GM18858 (cell line): ENCODE measurements around the gene COX7A2L.
"Not testable (repeated sequence)": the region's sequence is repeated elsewhere in the genome, so short reads cannot be mapped to it uniquely, and the experiment has no call there.

Source experiments
- ATAC-seq: cut with Tn5 transposase; IDR thresholded peaks from one replicate; pipeline ENCODE4 v1.9.1; 2021; ENCODE audit not compliant: unreplicated experiment

COX7A2L gene, protein sequence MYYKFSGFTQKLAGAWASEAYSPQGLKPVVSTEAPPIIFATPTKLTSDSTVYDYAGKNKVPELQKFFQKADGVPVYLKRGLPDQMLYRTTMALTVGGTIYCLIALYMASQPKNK

DNA sequence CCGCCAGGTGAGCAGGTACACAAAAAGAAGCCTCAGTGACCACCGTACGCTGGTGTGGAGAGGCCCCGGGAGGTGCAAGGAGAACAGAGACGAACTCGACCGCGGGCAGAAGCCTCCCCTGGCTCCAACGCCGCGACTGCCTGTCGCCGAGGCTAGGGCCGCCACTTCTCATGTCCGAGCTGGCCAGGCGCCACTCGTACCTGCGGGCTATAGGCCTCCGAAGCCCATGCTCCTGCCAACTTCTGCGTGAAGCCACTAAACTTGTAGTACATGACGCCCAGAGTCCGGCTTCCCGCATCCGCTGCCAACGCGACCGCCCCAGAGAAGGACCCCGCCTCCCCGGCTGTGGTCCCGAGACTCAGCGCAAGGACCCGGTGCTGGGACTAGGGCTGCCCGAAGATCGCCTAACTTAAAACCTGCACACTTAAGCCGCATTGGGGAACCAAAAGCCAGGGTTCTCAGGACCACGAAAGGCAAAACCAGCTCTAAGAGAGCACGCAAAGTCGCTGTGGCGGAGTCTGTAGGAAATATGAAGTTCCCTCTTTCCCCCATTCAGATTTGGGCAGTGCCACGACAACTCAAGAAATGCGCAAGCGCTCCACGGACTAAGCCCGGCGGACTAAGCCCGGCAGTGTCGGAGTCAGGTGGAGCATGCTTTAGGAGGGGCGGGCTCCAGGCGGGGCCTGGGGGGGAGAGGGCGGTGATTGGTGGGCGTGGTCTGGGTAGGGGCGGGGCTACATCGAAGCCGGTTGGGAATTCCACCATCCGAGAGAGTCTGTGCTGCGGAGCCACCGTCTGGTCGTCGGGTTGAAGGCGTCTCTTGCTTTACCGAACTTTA, at the start of gene COX7A2L:
Gene COX7A2L (minus strand): TSS at position 328 of the 838 bp plus-strand sequence. CDS start 56 bp downstream, at position 272.
- peak; percentile 77 for ATAC-seq

DNA sequence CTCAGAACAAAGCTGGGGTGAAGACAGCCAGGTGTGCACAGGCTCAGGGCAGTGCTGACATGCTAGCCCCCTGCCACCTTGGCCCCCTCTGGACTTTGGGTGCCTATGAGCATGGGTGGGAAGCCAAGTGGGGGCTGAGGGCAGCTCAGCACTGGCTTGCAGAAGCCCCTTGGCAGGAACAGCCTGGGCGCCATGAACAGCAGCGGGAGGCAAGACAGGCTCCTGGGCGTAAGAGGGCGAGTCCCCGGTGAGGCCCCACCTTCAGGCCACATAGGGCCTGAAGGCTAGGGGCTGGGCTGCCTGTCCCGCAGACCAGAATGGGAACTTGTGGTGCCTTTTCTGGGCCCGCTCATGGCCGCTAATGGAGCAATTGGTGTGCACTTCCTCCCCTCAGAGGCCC, 47.0 kb upstream of the COX7A2L start:
- no peak for ATAC-seq

DNA sequence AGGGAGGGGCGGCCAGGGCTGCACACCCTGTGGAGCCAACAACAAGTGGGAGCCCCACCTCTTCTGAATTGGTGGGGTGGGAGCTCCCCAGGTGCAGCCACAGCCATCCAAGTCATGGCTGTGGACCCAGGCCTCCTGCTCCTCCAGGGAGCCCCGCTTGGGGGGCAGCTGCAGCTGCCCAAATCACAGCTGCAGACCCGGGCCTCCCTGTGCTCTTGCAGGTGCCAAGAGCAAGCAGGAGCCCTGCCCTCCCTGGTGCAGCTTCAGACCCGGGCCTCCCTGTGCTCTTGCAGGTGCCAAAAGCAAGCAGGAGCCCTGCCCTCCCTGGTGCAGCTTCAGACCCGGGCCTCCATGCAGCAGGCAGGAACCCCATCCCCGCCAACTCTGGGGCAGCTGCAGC, 46.5 kb upstream of the COX7A2L start:
- no peak for ATAC-seq

DNA sequence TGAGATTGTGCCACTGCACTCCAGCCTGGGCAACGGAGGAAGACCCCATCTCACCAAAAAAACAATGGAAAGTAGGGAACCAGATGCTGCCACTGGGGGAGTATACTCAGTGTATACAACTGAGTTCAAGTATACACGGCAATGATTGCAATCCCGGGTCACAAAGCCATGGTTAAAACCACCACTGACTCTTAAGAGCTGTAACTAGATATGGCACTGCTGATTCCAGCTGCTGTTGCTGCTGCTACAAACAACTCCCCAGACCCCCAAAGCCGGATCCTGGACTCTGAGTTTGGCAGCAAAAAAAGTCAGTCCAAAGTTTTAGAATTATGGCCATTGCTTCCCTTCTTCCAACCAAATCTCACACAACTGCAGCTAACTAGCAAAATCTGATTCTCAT, 43.7 kb upstream of the COX7A2L start:
- ATAC-seq: no peak

DNA sequence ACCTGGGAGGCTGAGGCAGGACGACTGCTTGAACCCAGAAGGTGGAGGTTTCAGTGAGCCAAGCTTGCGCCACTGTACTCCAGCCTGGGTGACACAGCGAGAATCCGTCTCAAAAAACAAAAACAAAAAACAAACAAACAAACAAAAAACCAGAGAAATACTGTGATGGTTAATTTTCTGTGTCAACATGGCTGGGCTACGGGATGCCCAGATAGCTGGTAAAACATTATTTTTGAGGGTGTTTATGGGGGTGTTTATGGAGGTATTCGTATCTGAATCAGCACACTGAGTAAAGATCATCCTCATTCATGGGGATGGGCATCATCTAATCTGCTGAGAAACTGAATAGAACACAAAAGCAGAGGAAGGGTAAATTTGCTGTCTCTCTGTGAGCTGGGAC, 40.8 kb upstream of the COX7A2L start:
- no peak for ATAC-seq

DNA sequence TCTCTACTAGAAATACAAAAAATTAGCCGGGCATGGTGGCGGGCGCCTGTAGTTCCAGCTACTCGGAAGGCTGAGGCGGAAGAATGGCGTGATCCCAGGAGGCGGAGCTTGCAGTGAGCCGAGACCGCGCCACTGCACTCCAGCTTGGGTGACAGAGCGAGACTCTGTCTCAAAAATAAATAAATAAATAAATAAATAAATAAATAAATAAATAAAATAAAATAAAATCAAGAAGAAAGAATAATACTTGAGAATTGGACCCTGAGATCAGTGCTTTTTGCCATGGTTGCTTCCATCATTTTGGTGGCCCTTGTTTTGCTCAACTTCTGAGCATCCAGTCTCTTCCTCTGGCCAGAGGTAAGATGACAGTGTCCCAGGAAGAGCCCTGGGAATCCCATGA, 37.0 kb upstream of the COX7A2L start:
- not testable (repeated sequence) for ATAC-seq

DNA sequence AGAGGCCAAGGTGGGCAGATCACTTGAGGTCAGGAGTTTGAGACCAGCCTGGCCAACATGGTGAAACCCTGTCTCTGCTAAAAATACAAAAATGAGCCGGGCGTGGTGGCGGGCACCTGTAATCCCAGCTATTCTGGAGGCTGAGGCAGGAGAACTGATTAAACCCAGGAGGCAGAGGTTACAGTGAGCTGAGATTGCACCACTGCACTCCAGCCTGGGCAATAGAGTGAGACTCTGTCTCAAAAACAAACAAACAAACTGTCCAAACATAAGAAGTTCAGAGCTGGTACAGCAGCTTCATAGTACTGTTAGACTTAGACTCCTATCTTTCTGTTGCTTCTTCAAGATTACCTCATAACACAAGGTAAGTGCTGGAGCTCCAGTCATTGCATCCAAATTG, 32.3 kb upstream of the COX7A2L start:
- ATAC-seq: not testable (repeated sequence)

DNA sequence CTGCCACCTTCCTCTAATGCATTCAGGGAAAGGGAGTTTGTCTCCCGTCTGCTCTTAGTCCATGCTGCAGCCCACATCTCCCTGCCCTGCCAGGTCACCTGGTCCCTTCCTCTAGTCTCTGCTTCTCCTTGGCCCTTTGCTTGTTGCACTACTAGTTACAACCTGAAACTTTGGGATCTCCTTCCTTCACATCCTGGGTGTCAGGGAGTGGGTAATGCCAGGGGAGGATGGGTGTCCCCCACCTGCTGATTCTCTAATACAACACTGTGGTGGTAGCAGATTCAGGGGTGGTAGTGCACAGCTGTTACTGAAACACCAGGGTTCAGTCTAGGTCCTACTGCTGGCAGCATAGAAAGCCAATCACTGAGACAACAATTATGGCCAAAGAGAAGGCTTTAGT, 31.2 kb upstream of the COX7A2L start:
- no peak for ATAC-seq

DNA sequence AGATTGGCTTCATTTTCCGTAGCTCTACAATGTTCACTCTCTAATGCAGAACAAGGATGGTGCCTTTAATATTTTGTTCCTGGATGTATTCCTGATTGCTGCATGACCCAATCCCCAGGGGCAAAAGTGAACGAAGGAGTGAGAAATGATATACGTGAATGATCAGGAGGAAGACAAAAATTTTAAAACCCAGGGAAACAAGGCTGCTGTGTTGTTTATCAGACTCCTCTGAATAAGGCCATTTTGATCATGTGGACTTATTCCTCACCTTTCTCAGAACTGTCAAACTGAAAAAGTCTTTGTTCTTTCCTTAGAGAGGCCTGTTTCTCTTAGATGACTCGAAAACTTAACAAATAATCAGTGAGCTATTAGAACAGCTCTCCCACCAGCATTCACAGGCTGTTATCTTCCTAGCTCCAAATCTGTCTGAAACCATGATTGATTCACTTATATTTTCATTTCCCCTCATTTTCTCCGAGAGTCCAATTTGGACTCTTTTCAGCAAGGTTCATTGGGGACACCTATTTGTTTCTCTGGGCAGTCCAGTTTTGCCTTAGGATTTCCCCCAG, 29.5 kb upstream of the COX7A2L start:
- ATAC-seq: no peak

DNA sequence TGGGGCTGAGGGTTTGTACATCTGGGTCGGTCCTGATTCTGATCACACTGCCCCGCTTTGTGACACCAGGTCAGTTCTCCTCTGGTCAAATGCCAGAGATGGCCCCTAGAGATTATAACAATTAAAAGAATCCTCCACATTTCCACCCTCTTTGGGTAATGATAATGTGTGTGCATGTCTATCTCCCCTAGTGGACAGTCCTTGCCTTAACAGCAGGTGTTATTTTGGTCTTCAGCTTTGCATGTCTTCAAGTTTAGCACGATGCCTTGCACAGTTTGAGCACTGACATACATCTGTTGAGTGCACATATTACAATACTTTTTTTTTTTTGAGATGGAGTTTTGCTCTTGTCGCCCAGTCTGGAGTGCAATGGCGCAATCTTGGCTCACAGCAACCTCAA, 25.7 kb upstream of the COX7A2L start:
- ATAC-seq: no peak

DNA sequence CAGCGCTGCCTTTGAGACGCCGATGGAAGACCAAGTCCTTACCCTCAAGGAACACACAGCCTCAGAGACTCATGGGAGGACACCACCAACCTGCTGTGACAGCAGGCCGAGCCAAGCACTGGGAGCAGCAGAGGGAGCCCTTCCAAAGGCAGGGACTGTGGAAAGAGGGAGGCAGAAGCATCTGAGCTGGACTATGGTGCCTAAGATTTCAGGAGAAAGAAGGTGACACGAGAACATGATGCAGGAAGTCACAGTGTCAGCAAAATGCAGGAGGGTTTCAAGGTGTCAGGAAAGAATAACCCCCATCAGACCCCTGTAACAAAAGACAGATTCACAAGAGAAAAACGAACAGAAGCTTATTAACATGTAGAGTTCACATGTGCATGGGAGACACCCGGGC, 24.2 kb upstream of the COX7A2L start:
- ATAC-seq: no peak

DNA sequence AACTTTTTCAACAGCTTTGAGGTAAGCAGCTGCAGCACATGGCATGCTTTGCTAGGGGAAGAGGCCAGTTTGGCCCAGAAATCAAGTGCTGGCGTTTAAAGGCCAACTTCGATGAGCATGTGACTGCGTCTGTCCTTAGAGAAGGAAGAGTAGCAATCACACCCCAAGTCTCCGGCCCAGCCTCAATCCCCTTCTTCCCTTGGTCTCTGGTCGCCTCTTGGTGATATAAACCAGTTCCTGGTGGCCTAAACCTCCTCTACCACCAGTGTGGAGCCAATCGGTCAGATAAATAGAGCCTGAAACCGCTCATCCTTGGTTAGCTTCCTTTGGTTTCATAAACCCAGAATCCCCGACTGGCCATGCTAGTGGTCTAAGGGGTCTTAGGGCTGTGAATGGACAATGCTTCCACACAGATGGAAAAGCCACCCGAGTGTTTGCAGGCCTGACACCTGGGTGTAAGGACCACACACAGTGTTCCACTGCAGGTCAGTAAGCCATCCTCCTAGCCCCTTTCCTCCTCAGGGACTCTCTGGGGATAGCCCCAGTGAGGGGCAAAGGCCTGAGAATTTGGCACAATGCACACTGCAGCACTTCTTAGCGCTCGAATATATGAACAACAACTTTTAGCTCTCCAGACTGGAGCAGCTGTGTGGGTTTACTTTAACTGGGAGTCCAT, 23.0 kb upstream of the COX7A2L start:
- no peak for ATAC-seq

DNA sequence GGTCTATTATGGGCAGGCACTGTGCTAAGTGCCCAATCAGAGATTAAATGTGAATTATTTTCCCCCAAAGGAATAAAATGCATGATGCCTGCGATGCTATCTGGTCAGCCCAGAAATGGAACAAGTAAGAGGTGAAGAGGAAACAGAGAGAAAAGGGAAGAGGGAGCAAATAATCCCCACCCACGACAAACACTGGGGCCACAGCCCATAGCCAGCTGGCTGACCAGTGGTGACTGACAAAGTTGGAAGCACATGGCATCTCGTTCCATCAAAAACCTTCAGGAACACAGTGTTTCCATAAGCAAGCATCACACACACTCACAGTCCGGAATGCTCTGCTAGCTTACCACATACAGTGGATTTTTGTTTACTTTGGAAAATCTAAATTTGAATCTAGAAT, 21.1 kb upstream of the COX7A2L start:
- ATAC-seq: no peak

DNA sequence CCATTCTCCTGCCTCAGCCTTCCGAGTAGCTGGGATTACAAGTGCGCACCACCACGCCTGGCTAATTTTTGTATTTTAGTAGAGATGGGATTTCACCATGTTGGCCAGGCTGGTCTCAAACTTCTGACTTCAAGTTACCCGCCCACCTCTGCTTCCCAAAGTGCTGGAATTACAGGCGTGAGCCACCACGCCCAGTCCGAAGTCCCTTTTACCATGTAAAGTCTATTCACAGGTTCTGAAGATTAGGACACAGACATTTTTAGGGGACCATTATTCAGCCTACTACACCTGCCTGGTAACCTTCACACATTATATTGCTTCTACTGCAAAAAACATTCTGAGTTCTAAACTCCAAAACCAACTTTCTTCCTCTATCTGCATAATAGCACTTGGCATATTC, 19.0 kb upstream of the COX7A2L start:
- not testable (repeated sequence) for ATAC-seq

DNA sequence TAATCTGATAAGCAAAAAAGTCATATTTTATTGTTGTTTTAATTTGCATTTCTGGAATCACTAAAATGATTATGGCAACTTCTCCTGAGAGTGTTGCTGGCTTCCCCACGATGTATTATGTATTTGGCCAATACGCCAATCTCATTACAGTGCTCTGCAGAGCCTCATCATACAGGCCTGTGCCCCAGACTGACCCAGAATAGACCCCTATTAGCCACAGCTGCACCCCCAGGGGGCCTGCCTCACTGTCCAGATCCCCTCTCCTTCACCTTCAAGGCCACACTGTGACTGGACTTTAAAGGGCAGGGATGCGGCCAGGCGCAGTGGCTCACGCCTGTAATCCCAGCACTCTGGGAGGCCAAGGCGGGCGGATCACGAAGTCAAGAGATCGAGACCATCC, 17.4 kb upstream of the COX7A2L start:
- ATAC-seq: no peak

DNA sequence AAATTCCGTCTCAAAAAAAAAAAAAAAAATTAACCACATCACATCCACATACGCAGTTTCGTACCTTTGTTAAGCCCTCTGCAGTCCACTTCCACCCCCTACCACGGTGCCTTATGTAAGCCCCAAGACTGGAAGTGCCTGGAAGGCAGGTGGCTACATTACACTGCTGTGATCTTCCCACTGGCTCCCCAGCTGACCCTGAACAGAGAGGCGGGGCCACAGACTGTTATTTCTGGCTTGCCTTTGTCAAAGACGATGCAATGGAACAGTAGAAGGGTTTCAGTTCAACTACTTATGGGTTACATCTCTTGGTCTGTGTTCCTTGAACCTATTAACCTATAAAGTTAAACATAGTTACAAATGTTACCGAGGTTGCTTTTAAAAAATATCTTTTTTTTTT, 15.7 kb upstream of the COX7A2L start:
- ATAC-seq: no peak

DNA sequence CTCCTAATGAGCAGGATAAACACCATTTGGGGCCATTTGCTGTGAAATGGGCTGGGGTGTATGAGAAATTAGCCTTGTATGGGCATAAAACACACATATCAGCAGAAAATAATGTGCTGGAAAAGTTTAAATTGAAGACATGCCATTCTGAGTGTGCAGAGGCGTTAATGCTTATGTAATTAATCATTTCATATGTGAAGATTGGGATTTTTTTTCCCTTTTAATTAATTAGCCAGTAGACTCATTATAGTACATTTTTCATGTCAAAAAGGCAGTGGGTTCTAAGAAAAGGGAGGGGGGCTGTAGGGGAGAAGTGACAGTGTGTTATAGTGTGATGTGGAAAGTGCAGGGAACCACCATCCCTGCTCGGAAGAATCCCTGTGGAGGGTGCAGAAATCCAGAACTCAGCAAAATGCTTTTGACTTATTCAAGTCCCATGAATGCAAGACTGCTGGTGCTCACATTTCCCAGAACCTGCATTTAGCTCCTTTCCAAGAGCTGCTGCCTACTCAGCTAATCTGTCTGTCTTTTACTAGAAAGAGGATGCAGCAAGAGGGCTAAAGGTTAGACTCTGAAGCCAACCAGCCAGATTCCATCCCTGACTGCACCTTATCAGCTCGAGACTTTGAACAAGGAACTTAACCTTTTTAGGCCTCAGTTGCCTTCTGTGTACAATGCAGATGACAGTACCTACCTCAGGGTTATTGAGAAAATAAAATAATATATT, 11.6 kb upstream of the COX7A2L start:
- no peak for ATAC-seq

DNA sequence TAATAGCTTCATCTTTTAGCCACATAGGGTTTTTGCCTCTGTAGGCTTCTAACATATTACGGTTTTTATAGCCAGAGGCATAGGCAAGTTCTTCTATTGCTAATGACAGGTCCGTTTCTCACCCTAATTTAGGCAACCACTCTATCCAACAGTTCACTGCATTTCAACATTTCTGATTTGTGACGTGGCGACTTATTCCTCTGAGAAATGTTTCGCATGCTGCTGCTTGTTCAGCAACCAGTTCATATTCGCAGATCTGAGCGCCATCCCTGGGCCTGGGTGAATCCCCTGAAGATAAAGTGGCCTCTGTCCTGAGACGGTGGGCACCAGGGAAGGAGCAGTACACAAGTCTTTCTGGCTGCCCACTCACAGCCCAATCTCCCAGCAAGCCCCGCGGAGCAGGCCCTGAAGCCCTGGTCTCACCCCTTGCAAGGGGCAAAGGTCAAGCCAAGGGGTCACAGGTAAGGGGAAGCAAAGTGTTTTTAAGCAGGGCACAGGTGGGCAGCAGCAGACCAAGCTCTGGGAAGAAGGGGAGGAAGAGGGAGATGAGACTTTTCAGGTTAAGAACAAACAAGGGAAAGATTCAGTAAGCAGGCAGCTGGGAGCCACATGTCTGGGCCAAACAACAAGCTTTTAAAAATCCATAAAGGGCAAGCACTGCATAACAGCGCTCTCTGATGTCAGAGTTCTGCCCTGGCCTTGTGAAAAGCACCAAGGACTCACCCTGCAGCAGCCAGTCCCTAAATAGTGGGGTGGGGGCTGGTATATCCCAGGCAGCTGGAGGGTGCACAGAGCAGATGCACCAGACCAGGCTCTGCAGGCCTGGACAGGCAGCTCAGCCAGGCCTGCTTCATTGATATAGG, 10.8 kb upstream of the COX7A2L start:
- ATAC-seq: no peak

DNA sequence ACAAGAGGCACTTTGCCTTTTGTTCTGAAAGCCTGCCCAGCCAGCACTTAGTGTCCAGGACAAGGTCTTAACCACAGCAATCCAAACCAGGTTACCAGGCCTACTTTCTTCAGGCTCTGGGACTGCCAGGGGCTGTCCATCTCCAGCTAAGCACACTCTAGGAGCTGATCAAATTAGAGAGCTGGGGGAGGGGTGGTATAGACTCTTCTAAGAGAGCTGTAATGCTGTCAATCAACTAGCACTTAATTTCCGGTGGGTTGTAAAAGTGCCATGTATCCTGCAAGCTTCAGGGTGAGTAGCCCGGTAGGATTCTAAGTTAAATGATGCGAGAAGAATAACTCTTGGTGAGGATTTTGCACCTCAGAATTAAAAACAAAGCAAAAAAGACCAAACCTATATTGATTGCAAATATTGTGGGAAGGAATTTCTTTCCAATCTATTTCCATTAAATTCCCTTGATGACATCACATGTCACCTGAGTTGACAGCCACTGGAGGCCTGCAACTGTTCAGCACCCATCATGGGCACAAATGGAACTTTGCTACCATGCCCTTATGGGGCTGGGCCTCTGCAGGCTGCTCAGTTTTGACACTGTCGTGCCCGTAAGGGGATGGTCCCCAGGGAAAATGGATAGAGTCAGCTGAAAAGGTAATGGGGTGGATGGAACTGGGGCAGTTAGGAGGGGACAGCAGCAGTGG, 8.7 kb upstream of the COX7A2L start:
- ATAC-seq: no peak
